Measurements from ENCODE around the gene ABCG5.

GRCh38 chr2:43823751-43824150 lies 14.9 kb downstream of the ABCG5 start:
- TF ChIP-seq, protein P1, sequence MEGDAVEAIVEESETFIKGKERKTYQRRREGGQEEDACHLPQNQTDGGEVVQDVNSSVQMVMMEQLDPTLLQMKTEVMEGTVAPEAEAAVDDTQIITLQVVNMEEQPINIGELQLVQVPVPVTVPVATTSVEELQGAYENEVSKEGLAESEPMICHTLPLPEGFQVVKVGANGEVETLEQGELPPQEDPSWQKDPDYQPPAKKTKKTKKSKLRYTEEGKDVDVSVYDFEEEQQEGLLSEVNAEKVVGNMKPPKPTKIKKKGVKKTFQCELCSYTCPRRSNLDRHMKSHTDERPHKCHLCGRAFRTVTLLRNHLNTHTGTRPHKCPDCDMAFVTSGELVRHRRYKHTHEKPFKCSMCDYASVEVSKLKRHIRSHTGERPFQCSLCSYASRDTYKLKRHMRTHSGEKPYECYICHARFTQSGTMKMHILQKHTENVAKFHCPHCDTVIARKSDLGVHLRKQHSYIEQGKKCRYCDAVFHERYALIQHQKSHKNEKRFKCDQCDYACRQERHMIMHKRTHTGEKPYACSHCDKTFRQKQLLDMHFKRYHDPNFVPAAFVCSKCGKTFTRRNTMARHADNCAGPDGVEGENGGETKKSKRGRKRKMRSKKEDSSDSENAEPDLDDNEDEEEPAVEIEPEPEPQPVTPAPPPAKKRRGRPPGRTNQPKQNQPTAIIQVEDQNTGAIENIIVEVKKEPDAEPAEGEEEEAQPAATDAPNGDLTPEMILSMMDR (IDR thresholded peaks at IDR 0.05) = no peak
- TF ChIP-seq POLR2A (IDR thresholded peaks at IDR 0.05) (no peak), POLR2AphosphoS5 (IDR thresholded peaks at IDR 0.05) (no peak)
